NT2/D1 (cell line): ENCODE data around the gene CALR3.

Experiments used
- YY1 ChIP-seq: IDR thresholded peaks from 2 replicates; pipeline ENCODE4 v1.6.1; 2011; ENCODE audit not compliant: insufficient read length, insufficient read depth
- ZNF274 ChIP-seq: IDR thresholded peaks from 2 replicates; pipeline ENCODE4 v1.6.1; 2011; ENCODE audit warnings: mild to moderate bottlenecking, low read depth, low read length

GRCh38 chr19:16433986-16434385 lies 62.0 kb downstream of the CALR3 start:
- TF ChIP-seq ZNF274 (no peak), YY1 (no peak)
